ENCODE results near the gene TMED5. TPM values are rescaled to one million over a fixed set of nuclear protein-coding genes. Genes with fewer than 3 reads are reported as not detected.
A peak's percentile ranks its signal among the peaks of the same experiment; 100 is the strongest.

TMED5 gene
- polyA plus RNA-seq, 1 experiment: 76.1 TPM

DNA sequence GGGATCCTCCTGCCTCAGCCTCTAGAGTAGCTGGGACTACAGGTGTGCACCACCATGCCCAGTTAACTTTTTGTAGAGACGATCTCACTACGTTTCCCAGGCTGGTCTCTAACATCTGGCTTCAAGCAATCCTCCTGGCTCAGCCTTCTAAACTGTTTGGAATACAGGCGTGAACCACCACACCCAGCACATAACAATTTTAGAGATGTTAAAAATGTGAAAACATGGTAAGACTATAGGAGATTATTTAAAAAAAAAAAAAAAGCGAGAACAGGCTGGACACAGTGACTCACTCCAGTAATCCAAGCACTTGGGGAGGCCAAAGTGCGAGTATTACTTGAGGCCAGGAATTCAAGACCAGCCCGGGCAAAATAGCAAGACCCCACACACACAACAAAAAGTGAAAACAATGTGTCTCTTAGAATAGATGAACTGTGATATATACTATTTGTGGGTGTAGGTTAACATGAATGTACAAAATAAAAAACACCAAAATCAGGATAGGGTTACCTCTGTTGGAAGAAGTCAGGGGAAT, 19.9 kb upstream of the TMED5 start:
- no peak overlapping the region for H3K27ac ChIP-seq (ENCODE audit: low read depth, low read length)
- H3K9me3 ChIP-seq (ENCODE audit: control insufficient read depth, insufficient read depth, low read length): no peaks in the 10 kb centered on the region
- no peak for DNase-seq (ENCODE audit: low read depth, low spot score)
- TF ChIP-seq, protein P1, sequence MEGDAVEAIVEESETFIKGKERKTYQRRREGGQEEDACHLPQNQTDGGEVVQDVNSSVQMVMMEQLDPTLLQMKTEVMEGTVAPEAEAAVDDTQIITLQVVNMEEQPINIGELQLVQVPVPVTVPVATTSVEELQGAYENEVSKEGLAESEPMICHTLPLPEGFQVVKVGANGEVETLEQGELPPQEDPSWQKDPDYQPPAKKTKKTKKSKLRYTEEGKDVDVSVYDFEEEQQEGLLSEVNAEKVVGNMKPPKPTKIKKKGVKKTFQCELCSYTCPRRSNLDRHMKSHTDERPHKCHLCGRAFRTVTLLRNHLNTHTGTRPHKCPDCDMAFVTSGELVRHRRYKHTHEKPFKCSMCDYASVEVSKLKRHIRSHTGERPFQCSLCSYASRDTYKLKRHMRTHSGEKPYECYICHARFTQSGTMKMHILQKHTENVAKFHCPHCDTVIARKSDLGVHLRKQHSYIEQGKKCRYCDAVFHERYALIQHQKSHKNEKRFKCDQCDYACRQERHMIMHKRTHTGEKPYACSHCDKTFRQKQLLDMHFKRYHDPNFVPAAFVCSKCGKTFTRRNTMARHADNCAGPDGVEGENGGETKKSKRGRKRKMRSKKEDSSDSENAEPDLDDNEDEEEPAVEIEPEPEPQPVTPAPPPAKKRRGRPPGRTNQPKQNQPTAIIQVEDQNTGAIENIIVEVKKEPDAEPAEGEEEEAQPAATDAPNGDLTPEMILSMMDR (IDR thresholded peaks at IDR 0.05; ENCODE audit: low read depth, low read length): no peak
- POLR2A ChIA-PET: no interaction called here
- CTCF ChIA-PET: no interaction called here
- H3K4me3 ChIP-seq (ENCODE audit: low read depth, low read length): no peak overlapping the region
- H3K27me3 ChIP-seq (ENCODE audit: control insufficient read depth, insufficient read depth, low read length): no peaks in the 10 kb centered on the region

DNA sequence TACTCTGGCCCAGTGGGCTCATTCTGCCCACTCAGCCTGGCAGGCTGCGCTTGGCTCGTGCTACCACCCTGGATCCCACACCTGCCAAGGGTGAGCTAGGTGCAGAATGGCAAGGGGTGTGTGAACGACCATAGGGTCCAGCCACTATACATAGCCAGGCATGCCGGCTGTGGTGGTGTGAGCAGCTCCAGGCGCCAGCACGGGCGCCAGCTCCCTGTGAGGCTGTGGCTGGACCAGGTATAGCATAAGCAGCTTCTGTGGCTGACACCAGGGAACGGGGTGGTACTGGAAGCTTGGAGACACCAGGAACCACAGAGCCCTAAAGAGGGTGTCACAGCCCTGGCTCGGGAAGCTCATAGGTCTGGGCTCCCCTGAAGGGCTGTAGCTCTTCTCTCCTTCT, 18.9 kb upstream of the TMED5 start:
- POLR2A ChIA-PET: no interaction called here
- TF ChIP-seq, protein P1 (IDR thresholded peaks at IDR 0.05; ENCODE audit: low read depth, low read length): no peak
- Histone ChIP-seq H3K27me3 (ENCODE audit: control insufficient read depth, insufficient read depth, low read length) (no peaks in the 10 kb centered on the region), H3K4me3 (ENCODE audit: low read depth, low read length) (no peak overlapping the region), H3K9me3 (ENCODE audit: control insufficient read depth, insufficient read depth, low read length) (no peaks in the 10 kb centered on the region), H3K27ac (ENCODE audit: low read depth, low read length) (no peak overlapping the region)
- no peak for DNase-seq (ENCODE audit: low read depth, low spot score)
- CTCF ChIA-PET: interaction anchor here (0.6 kb wide), 1 partner anchor 16 kb away, joined by 3 read pairs; no protein-coding TSS in a partner anchor

DNA sequence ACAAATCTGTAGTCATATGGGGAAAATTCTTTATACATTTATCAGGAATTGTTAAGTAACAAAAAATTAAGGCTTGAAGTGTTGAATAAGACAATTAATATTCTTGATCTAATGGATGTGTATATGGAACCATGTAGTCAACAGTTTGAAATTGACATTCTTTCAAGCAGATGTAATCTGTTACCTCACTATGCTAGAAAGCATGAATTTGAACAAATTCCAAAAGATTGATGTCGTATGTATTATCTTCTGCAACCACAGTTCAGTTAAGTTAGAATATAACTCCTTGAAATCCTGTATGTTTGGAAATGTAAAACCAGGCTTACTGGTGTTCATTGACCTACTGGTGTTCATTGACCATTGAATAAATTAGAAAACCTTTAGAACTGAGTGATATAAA, 16.4 kb upstream of the TMED5 start:
- CTCF ChIA-PET: no interaction called here
- DNase-seq (ENCODE audit: low read depth, low spot score): peak; percentile 30
- Histone ChIP-seq H3K4me3 (ENCODE audit: low read depth, low read length) (no peak overlapping the region), H3K9me3 (ENCODE audit: control insufficient read depth, insufficient read depth, low read length) (no peaks in the 10 kb centered on the region), H3K27ac (ENCODE audit: low read depth, low read length) (no peak overlapping the region), H3K27me3 (ENCODE audit: control insufficient read depth, insufficient read depth, low read length) (no peaks in the 10 kb centered on the region)
- POLR2A ChIA-PET: no interaction called here
- TF ChIP-seq, protein P1 (IDR thresholded peaks at IDR 0.05; ENCODE audit: low read depth, low read length): no peak

DNA sequence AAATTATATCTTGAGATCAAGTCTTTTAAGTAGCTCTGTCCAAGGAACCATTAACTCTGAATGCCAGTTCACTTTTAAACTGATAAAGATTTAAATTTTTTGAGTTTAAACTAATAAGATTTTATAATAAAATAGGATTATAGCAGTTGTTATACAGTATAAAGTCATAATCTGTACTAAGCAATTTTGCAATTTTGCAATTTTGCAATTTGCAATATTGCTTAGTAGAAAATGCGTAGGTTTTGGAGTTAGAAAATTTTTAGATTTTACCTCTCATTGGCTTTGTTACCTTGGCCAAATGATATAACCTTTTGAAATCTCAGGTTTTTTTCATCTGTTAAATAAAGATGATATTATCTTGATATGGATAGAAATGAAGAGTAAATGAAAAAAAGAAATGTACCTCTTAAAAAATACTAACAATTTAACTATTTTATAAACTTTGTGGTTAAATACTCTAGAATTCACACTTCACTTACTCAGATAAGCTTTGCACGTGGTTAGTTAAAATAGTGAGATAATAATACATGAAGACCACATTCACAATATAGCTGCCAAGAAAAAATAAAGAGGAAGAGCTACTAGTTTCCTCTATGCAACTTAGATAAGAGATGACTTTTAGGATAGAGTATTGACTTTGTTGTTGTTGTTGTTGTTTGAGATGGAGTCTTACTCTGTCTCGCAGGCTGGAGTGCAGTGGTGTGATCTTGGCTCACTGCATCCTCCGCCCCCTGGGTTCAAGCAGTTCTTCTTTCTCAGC, 14.2 kb upstream of the TMED5 start:
- ChIA-PET CTCF (no interaction called here), POLR2A (no interaction called here)
- TF ChIP-seq, protein P1 (IDR thresholded peaks at IDR 0.05; ENCODE audit: low read depth, low read length): no peak
- Histone ChIP-seq H3K9me3 (ENCODE audit: control insufficient read depth, insufficient read depth, low read length) (no peaks in the 10 kb centered on the region), H3K27me3 (ENCODE audit: control insufficient read depth, insufficient read depth, low read length) (no peaks in the 10 kb centered on the region), H3K4me3 (ENCODE audit: low read depth, low read length) (no peak overlapping the region), H3K27ac (ENCODE audit: low read depth, low read length) (no peak overlapping the region)
- DNase-seq (ENCODE audit: low read depth, low spot score): no peak

DNA sequence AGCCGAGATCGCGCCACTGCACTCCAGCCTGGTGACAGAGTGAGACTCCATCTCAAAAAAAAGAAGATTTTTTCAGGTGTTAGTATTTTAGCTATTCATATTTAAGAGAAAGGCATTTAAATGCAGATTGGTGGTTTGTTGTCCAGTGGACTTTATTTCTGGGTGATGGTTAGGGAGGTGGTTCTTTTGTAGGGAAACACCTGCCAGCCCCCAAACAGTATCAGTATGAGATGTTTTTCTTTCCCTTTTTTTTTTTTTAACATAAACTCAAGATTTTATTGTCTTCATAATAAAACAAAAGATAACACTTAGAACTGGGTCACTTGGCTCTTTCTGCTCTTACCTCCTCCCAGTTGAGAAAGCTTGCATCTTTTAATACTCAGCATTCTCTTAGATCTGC, 10.2 kb upstream of the TMED5 start:
- DNase-seq (ENCODE audit: low read depth, low spot score): no peak
- CTCF ChIA-PET: no interaction called here
- POLR2A ChIA-PET: no interaction called here
- H3K27me3 ChIP-seq (ENCODE audit: control insufficient read depth, insufficient read depth, low read length): no peaks in the 10 kb centered on the region
- TF ChIP-seq, protein P1 (IDR thresholded peaks at IDR 0.05; ENCODE audit: low read depth, low read length): no peak
- no peak overlapping the region for H3K4me3 ChIP-seq (ENCODE audit: low read depth, low read length)
- H3K9me3 ChIP-seq (ENCODE audit: control insufficient read depth, insufficient read depth, low read length): no peaks in the 10 kb centered on the region
- no peak overlapping the region for H3K27ac ChIP-seq (ENCODE audit: low read depth, low read length)

Measured in AG04450 (cell line).